ENCODE results near the gene CD27. TPM values are rescaled to one million over a fixed set of nuclear protein-coding genes. Genes with fewer than 3 reads are reported as not detected.
A peak's percentile ranks its signal among the peaks of the same experiment; 100 is the strongest.

CD27 gene
- 264 TPM for polyA plus RNA-seq

GRCh38 chr12:6444704-6445688 is at the start of gene CD27:
TSS of gene CD27 (plus strand) at chr12:6444955. CDS start at chr12:6445096, 141 bp downstream.
- peaks cover 3% of the 10 kb centered on the region for H3K36me3 Mint-ChIP-seq
- peaks cover 41 to 48% (median 46%) of the 10 kb centered on the region in 3 donors for H3K4me1 Mint-ChIP-seq
- H3K4me3 Mint-ChIP-seq = peak within 1 kb of the TSS; percentile 81 to 98 (median 97)
- H3K27me3 Mint-ChIP-seq = no peaks in the 10 kb centered on the region
- peak within 1 kb of the TSS; percentile 79 to 99 (median 93) for H3K27ac Mint-ChIP-seq
- H3K9me3 Mint-ChIP-seq = no peaks in the 10 kb centered on the region

- Mint-ChIP-seq H3K4me3 (no peak overlapping the region), H3K27ac (no peak overlapping the region), H3K4me1 (no peaks in the 10 kb centered on the region)
These were observed 48.7 kb upstream of the CD27 start for GRCh38 chr12:6396031-6396430.

GRCh38 chr12:6399884-6400644 is 44.7 kb upstream of the CD27 start:
- no peaks in the 10 kb centered on the region for H3K9me3 Mint-ChIP-seq

More at GRCh38 chr12:6396031-6396430, 48.7 kb upstream of the CD27 start:
- Mint-ChIP-seq H3K9me3 (no peaks in the 10 kb centered on the region), H3K36me3 (no peaks in the 10 kb centered on the region), H3K27me3 (no peaks in the 10 kb centered on the region)

GRCh38 chr12:6404390-6404789 is 40.4 kb upstream of the CD27 start:
- Mint-ChIP-seq H3K4me1 (no peaks in the 10 kb centered on the region), H3K36me3 (no peaks in the 10 kb centered on the region), H3K4me3 (no peak overlapping the region), H3K9me3 (no peaks in the 10 kb centered on the region), H3K27me3 (peaks cover 9% of the 10 kb centered on the region), H3K27ac (no peak overlapping the region)

More at GRCh38 chr12:6399884-6400644, 44.7 kb upstream of the CD27 start:
- H3K4me1 Mint-ChIP-seq = no peaks in the 10 kb centered on the region
- H3K36me3 Mint-ChIP-seq = no peaks in the 10 kb centered on the region
- no peaks in the 10 kb centered on the region for H3K27me3 Mint-ChIP-seq
- H3K27ac Mint-ChIP-seq = no peak overlapping the region
- H3K4me3 Mint-ChIP-seq = no peak overlapping the region

- Mint-ChIP-seq H3K4me3 (no peak overlapping the region), H3K36me3 (no peaks in the 10 kb centered on the region), H3K9me3 (no peaks in the 10 kb centered on the region), H3K4me1 (no peaks in the 10 kb centered on the region), H3K27me3 (peaks cover 9% of the 10 kb centered on the region), H3K27ac (no peak overlapping the region)
These were observed 38.8 kb upstream of the CD27 start for GRCh38 chr12:6405963-6406362.

GRCh38 chr12:6407236-6407954 is 37.4 kb upstream of the CD27 start:
- Mint-ChIP-seq H3K36me3 (no peaks in the 10 kb centered on the region), H3K27me3 (peaks cover 9% of the 10 kb centered on the region), H3K27ac (no peak overlapping the region), H3K9me3 (peaks cover 0 to 2% (median 0%) of the 10 kb centered on the region in 3 donors), H3K4me3 (no peak overlapping the region), H3K4me1 (no peaks in the 10 kb centered on the region)

GRCh38 chr12:6416596-6416995 is 28.2 kb upstream of the CD27 start:
- Mint-ChIP-seq H3K4me1 (peaks cover 0 to 7% (median 0%) of the 10 kb centered on the region in 3 donors), H3K27ac (no peak overlapping the region), H3K36me3 (no peaks in the 10 kb centered on the region), H3K27me3 (peaks cover 5% of the 10 kb centered on the region), H3K9me3 (peaks cover 0 to 2% (median 0%) of the 10 kb centered on the region in 3 donors), H3K4me3 (no peak overlapping the region)

- peaks cover 7 to 13% (median 7%) of the 10 kb centered on the region in 3 donors for H3K4me1 Mint-ChIP-seq
- H3K27ac Mint-ChIP-seq = no peak overlapping the region
- no peak overlapping the region for H3K4me3 Mint-ChIP-seq
- peaks cover 5% of the 10 kb centered on the region for H3K27me3 Mint-ChIP-seq
- no peaks in the 10 kb centered on the region for H3K36me3 Mint-ChIP-seq
- no peaks in the 10 kb centered on the region for H3K9me3 Mint-ChIP-seq
These were observed 26.0 kb upstream of the CD27 start for GRCh38 chr12:6418796-6419195.

- peaks cover 9 to 16% (median 9%) of the 10 kb centered on the region in 3 donors for H3K4me1 Mint-ChIP-seq
- peaks cover 4% of the 10 kb centered on the region for H3K27me3 Mint-ChIP-seq
- H3K4me3 Mint-ChIP-seq = no peak overlapping the region
- no peaks in the 10 kb centered on the region for H3K9me3 Mint-ChIP-seq
- H3K27ac Mint-ChIP-seq = no peak overlapping the region
- no peaks in the 10 kb centered on the region for H3K36me3 Mint-ChIP-seq
These were observed 24.4 kb upstream of the CD27 start for GRCh38 chr12:6420364-6420763.

GRCh38 chr12:6423267-6424007 is 21.3 kb upstream of the CD27 start:
- H3K4me1 Mint-ChIP-seq = peaks cover 25 to 33% (median 30%) of the 10 kb centered on the region in 3 donors
- H3K27ac Mint-ChIP-seq = peak overlapping the region; percentile 88 to 99 (median 93)
- peak overlapping the region; percentile 25 to 83 (median 62) for H3K4me3 Mint-ChIP-seq
- no peaks in the 10 kb centered on the region for H3K9me3 Mint-ChIP-seq
- peaks cover 3% of the 10 kb centered on the region for H3K36me3 Mint-ChIP-seq
- no peaks in the 10 kb centered on the region for H3K27me3 Mint-ChIP-seq

GRCh38 chr12:6424008-6424347 is 20.8 kb upstream of the CD27 start:
- Mint-ChIP-seq H3K27me3 (no peaks in the 10 kb centered on the region), H3K9me3 (no peaks in the 10 kb centered on the region), H3K4me3 (peak overlapping the region in 2 of 4 donors; percentile 62 to 63), H3K27ac (peak overlapping the region; percentile 88 to 99 (median 93)), H3K4me1 (peaks cover 26 to 35% (median 31%) of the 10 kb centered on the region in 3 donors), H3K36me3 (peaks cover 3% of the 10 kb centered on the region)

GRCh38 chr12:6424866-6425265 is 19.9 kb upstream of the CD27 start:
- Mint-ChIP-seq H3K27me3 (no peaks in the 10 kb centered on the region), H3K9me3 (no peaks in the 10 kb centered on the region), H3K27ac (peak overlapping the region; percentile 87 to 99 (median 97)), H3K36me3 (peaks cover 3% of the 10 kb centered on the region), H3K4me1 (peaks cover 26 to 39% (median 34%) of the 10 kb centered on the region in 3 donors), H3K4me3 (peak overlapping the region in 3 of 4 donors; percentile 14 to 55 (median 36))

- Mint-ChIP-seq H3K4me1 (peaks cover 35 to 49% (median 44%) of the 10 kb centered on the region in 3 donors), H3K4me3 (peak overlapping the region; percentile 63 to 88 (median 74)), H3K9me3 (no peaks in the 10 kb centered on the region), H3K27me3 (no peaks in the 10 kb centered on the region), H3K27ac (peak overlapping the region; percentile 97 to 100 (median 99)), H3K36me3 (peaks cover 3% of the 10 kb centered on the region)
These were observed 18.9 kb upstream of the CD27 start for GRCh38 chr12:6425590-6426531.

Measured in IgD-negative memory B cell (primary cell).